NCI-H128 (cell line): Measurements from ENCODE around the gene SLC36A1.
"Not testable (repeated sequence)": the region's sequence is repeated elsewhere in the genome, so short reads cannot be mapped to it uniquely, and the experiment has no call there.

Source experiments
- DNase-seq: peaks from one replicate; lab custom pipeline; 2025; ENCODE audit not compliant: unreplicated experiment; lab: John Stamatoyannopoulos, UW

The SLC36A1 gene

GRCh38 chr5:151483176-151483575 lies 35.8 kb downstream of the SLC36A1 start:
- no peak for DNase-seq

- DNase-seq, result no peak
These were observed 36.2 kb downstream of the SLC36A1 start for GRCh38 chr5:151483647-151484046.

GRCh38 chr5:151487544-151487943 lies 40.1 kb downstream of the SLC36A1 start:
- DNase-seq, result no peak

GRCh38 chr5:151490627-151491026 lies 43.2 kb downstream of the SLC36A1 start:
- no peak for DNase-seq

GRCh38 chr5:151491062-151491461 lies 43.7 kb downstream of the SLC36A1 start:
- DNase-seq, result no peak

GRCh38 chr5:151492729-151493128 lies 45.3 kb downstream of the SLC36A1 start:
- DNase-seq, result no peak

- DNase-seq, result no peak
These were observed 46.3 kb downstream of the SLC36A1 start for GRCh38 chr5:151493665-151494064.

GRCh38 chr5:151495320-151495719 lies 47.9 kb downstream of the SLC36A1 start:
- DNase-seq, result no peak

GRCh38 chr5:151496041-151496484 lies 48.7 kb downstream of the SLC36A1 start:
- no peak for DNase-seq

GRCh38 chr5:151497391-151498002 lies 50.1 kb downstream of the SLC36A1 start:
- no peak for DNase-seq

- no peak for DNase-seq
These were observed 51.2 kb downstream of the SLC36A1 start for GRCh38 chr5:151498395-151499155.

- DNase-seq, result no peak
These were observed 52.2 kb downstream of the SLC36A1 start for GRCh38 chr5:151499501-151500035.

- no peak for DNase-seq
These were observed 56.6 kb downstream of the SLC36A1 start for GRCh38 chr5:151504006-151504405.

GRCh38 chr5:151508308-151508707 lies 60.9 kb downstream of the SLC36A1 start:
- not testable (repeated sequence) for DNase-seq

- no peak for DNase-seq
These were observed 61.8 kb downstream of the SLC36A1 start for GRCh38 chr5:151509231-151509630.

- DNase-seq, result no peak
These were observed 62.4 kb downstream of the SLC36A1 start for GRCh38 chr5:151509836-151510235.

GRCh38 chr5:151517122-151517920 lies 69.9 kb downstream of the SLC36A1 start:
- no peak for DNase-seq

- DNase-seq, result no peak
These were observed 72.9 kb downstream of the SLC36A1 start for GRCh38 chr5:151520294-151520693.

- DNase-seq, result no peak
These were observed 74.8 kb downstream of the SLC36A1 start for GRCh38 chr5:151522226-151522625.

- DNase-seq, result no peak
These were observed 75.9 kb downstream of the SLC36A1 start for GRCh38 chr5:151523335-151523734.

- no peak for DNase-seq
These were observed 80.8 kb downstream of the SLC36A1 start for GRCh38 chr5:151528153-151528552.
